GM19372 (cell line): ENCODE measurements around the gene FAM174A.

Experiments used
- ATAC-seq: cut with Tn5 transposase; IDR thresholded peaks from one replicate; pipeline ENCODE4 v1.9.1; 2021; ENCODE audit warnings: mild to moderate bottlenecking, low read depth, moderate library complexity; ENCODE audit not compliant: unreplicated experiment

The FAM174A gene

GRCh38 chr5:100535060-100536005 lies at the start of gene FAM174A:
Gene FAM174A, plus strand, starts transcription at chr5:100535374. Its CDS starts 157 bp downstream, at chr5:100535531.
- peak; percentile 97 for ATAC-seq

GRCh38 chr5:100493996-100494395 lies 41.2 kb upstream of the FAM174A start:
- ATAC-seq: no peak

DNA sequence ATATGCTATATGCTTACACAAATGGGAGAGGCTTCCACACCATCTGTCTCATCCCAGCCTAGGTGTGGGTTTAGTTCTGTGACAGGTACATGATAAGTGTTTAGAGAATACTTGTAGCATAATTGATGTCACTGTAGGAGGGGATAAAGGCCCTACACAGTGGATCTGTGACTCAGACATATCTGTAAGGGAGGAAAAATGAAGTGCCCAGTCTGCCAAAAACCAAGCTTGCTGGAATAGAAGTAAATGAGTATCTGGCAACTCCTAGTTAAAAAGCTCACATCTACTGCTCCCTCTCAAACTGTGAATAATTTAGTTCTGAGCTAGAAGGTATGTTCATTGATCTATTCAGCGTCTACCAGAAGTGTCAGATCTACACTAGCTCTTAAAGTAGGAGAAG lies 38.9 kb upstream of the FAM174A start:
- ATAC-seq: no peak

DNA sequence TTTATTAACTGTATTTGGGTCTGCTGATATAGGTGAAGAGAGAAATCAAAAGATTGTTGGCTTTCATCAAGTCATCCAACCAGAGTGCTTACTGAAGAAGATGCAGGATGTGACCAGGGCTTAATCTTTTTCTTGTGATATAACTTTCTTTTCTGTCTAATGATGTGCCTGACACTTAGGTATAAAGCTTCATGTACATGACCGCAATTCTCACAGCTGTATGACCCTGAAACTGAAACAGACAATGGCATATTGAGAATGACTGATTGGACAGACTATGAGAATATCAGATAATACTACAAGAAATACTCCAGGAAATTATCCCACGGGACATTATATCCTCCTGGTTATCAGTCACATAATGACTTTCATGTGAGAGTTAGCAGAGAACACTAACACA lies 32.5 kb upstream of the FAM174A start:
- no peak for ATAC-seq

GRCh38 chr5:100505984-100506670 lies 29.0 kb upstream of the FAM174A start:
- ATAC-seq: no peak

DNA sequence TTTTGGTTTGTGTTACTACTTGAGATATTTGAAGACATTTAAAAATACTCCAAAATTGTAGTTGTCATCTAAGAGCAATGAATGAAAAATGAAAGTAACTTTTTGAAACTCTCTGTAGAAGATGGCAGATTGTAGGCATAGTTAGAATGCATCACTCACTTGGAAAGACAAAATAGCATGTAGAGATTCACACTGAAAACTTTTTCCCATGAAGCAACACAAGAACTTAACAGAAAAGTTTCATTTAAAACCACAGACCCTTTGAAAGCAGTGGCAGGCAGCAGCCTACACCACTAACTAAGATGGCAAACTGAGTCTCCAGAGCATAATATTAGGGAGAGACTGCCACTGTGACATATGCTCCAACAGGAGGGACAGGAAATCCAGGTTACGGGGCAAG lies 18.9 kb upstream of the FAM174A start:
- ATAC-seq: peak; percentile 39

GRCh38 chr5:100517301-100517974 lies 17.7 kb upstream of the FAM174A start:
- ATAC-seq: no peak

GRCh38 chr5:100518377-100518776 lies 16.8 kb upstream of the FAM174A start:
- ATAC-seq: no peak

- ATAC-seq: peak; percentile 53
Observed at GRCh38 chr5:100519075-100519474, 16.1 kb upstream of the FAM174A start.

DNA sequence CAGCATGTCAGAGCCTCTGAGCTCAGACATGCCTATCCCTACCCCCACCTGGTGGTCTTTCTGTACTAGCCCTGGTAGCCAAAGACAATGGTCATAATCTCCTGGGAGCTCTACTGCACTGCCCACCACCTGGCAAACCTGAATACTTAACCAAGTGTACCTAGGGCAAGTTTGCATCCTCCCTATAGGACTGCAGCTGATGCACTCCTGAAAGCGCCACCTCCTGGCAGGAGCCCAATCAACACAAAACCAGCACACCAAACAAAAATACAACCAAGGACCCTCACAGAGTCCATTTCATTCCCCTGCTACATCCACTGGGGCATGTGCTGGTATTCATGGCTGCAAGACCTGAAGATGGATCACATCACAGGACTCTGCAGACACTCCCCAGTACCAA lies 14.8 kb upstream of the FAM174A start:
- no peak for ATAC-seq

- ATAC-seq: no peak
Observed at GRCh38 chr5:100537946-100538345, 2.8 kb downstream of the FAM174A start.

- no peak for ATAC-seq
Observed at GRCh38 chr5:100539519-100539918, 4.3 kb downstream of the FAM174A start.

GRCh38 chr5:100542086-100542485 lies 6.9 kb downstream of the FAM174A start:
- ATAC-seq: no peak

GRCh38 chr5:100546001-100546400 lies 10.8 kb downstream of the FAM174A start:
- no peak for ATAC-seq

GRCh38 chr5:100550531-100551051 lies 15.4 kb downstream of the FAM174A start:
- ATAC-seq: peak; percentile 86

DNA sequence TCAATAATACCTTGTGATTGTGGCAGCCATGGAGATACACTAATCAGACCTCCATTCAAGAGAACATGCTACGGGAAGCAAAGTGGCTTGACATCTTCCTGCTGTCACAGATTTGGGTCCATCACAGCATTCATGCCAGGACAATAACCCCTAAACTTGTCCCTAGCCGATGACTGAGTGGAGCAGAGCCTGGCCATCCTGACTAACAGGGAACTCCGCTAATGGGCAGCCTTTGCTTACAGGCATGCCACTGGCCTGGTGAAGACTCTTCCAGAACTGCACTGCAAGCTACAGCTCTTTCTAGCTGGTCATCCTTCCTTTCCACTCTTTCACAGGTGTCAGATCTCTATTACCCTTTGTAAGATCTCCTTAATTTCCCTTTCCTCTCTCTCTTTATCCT lies 16.0 kb downstream of the FAM174A start:
- ATAC-seq: no peak

DNA sequence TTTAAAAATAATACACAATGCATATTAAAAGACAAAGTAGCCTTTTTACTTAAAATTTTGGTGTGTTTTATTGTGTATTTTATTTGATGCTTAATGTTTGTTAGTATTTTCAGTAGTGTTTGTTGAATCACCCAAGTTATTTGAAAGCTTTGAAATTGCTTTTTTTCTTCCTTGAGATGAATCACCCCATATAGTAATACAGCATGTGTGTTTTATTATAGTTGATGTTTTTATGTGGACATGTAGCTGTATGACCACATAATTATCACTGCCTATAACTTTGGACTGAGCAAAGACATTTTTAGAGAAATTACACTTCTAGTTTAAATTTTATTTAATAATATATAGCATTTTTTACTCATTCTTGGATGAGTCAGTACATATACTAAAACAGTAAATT lies 18.0 kb downstream of the FAM174A start:
- no peak for ATAC-seq

- no peak for ATAC-seq
Observed at GRCh38 chr5:100560860-100561259, 25.7 kb downstream of the FAM174A start.

DNA sequence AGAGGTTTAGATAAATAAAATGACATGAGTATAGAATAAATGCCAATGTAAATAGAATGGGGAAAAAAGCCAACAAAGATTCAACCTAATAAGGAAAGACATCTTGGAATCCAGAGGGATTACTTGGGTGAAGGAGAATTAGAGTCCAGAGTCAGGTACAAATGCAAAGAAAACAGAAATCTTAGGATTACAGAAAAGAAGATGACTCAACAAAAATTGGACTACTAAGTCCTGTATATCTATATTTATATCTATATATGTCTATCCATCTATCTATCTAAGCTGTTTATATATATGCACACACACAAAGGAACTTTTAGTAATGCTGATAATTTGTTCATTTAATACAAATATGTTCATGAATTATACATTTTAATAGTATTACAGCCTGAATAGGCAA lies 27.6 kb downstream of the FAM174A start:
- ATAC-seq: no peak

DNA sequence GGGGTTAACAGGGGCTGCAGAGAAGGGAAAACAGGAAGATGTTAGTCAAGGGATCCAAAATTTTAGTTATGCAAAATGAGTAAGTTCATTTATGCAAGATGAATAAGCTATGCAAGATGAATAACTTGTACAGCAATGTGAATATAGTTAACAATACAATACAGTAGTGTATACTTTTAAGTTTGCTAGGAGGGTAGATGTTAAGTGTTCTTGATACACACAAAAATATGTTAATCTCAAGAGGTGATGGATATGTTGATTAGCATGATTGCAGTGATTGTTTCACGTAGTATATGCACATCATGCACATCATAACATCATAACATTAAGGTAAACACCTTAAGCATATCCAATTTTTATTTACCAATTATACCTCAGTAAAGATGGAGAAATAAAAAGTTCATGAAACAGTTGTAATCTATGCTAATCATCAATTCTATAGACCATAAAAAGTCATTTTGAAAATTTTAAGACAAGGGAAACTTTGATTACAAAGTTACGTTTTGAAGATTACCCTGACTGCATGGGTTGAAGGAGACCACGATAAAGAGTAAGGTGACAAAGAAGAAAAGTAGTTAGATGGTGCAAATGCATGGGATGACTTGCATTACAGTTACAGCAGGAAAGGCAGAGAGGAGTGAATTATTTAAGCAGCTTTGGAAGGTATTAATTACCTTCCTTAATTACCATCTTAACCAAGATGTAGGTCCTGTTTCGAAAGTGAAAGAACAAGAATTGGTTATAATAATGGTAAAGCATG lies 31.4 kb downstream of the FAM174A start:
- no peak for ATAC-seq
